SK-N-DZ (cell line): ENCODE data around the gene EML1.

Experiments used
- DNase-seq: peaks from one replicate; pipeline ENCODE4 v3.0.0-alpha.2; 2015; ENCODE audit warnings: low spot score

EML1 gene

DNA sequence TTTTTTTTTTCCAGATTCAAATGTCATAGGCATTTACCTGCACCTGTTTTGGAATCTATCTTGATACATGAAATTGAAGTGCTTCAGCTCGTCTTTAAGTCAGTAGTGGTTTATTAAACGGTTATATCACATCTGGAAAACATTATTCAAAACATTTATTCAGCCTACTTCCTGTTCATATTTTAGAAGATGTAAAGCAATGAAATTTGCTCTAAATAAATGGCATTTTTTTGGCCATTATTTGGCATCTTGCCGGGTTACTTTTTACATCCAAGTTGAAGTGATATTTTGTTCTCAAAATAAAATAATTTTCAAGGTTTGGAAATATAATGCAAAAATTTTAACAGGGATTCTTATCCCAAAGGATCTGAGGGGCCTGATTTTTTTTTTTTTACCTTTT, 103.1 kb downstream of the EML1 start:
- DNase-seq: no peak

DNA sequence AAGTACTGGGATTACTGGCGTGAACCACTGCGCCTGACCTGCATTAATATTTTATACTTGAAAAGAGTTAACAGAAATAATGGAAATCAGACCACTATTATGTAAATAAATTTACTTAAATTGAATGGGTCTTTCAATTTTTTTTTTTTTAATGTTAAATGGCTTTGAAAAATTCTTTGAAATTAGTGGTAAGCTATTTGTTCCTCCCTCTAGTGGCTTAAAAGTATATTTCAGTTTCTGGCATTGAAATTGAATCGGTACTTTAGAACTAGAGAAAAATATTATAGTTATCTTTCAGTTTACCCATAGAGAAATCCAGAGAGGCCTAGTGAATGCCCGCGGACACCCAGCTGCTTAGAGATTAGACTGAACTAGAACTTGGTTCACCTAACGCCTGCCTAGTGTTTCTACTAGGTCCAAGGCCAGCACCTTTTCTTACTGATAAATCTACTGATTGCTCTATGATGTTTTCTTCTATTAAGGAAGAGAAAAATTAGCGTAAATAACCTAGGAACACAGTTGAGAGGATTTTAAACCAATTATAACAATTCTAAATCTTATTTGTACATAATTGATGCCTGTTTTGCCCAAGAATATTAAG, 106.5 kb downstream of the EML1 start:
- DNase-seq: no peak

DNA sequence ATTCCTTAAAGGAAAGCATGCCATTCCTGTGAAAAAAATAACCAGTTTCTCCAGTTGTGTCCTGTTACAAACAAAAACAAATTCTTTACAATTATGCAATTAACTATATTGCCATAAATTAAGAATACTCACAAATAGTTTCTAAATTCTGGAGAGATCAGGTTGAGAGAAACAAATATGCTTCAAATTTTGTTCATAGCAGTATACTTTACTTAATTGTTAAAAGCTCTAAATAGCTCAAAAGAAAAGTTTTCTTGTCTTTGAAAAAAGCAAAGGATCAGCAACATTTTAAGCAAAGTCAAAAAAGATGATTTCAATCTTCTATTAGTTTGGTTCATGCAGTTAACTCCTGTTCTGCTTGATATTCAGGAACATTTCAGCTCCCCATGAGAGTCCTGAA, 109.7 kb downstream of the EML1 start:
- no peak for DNase-seq

- no peak for DNase-seq
Measured at GRCh38 chr14:99904506-99904905, 111.3 kb downstream of the EML1 start.

DNA sequence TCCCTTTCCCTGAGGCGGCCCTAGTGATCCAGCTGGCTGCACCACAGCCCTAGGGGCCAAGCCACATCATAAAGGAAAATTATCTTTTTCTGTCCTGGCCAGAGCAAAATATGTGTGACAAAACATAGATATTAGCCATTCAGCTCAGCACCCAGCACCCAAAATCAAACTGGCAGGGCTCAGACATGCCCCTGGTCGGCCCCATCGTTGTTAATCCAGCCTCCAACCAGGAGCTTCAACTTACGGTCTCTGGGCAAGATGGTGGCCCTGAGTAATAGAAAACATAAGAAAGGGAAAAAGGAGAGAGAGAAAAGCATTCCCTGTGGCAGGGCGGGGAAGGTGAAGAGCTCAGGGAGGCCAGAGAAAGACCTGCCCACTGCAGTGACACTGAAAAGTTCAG, 111.9 kb downstream of the EML1 start:
- no peak for DNase-seq

- no peak for DNase-seq
Measured at GRCh38 chr14:99907761-99908652, 114.8 kb downstream of the EML1 start.

DNA sequence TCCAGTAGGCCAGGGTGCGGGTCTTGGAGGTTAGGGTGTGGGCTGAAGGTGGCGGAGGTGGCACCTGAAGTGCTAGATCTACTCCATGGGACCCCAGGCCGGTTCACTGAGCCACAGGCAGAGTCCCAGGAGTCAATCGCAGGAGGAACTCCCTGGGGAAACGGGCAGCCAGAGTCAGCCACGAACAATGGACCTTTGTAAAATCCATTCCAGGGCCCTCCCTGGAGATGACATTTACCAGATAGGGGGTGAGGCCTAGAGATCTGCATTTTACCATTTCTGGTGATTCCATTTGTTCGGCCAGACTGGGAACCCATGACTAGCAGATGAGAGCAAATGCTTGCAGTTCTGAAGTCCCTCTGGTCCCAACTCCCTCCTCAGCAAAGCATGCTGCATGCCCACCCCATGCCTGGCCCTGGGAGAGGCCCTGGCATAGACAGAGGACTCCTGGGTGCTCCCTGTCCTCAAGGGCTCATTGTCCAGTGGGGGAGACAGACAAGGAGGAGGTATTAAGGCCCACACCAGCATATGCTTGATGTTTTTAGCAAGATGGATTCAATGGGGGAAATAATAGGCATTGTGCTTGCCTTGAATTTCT, 115.5 kb downstream of the EML1 start:
- DNase-seq: no peak

DNA sequence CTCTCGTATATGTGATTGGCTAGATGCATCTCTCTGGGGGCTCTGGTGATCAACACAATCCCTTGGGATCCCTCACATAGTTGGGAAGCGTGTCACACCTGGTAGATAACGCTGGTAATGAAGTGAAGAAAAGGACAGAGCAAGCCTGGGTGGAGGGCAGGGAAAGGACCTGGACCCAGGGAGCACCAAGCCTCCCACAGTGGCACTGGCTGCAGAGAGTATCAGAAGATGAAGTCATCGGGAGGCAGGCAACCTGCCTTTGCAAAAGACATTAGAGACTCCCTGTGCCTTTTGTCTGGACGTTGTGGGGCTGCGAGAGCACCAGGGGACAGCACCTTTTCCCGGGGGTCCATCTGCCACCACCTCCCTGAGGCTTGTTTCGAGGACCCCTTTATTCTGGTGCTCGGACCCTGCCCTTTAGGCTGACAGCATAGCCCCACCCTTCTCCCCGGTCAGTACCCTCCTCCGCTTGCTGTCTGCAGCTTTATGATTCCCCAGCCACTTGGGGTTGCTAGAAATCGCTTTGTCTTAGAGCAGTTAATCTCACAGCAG, 116.4 kb downstream of the EML1 start:
- no peak for DNase-seq

DNA sequence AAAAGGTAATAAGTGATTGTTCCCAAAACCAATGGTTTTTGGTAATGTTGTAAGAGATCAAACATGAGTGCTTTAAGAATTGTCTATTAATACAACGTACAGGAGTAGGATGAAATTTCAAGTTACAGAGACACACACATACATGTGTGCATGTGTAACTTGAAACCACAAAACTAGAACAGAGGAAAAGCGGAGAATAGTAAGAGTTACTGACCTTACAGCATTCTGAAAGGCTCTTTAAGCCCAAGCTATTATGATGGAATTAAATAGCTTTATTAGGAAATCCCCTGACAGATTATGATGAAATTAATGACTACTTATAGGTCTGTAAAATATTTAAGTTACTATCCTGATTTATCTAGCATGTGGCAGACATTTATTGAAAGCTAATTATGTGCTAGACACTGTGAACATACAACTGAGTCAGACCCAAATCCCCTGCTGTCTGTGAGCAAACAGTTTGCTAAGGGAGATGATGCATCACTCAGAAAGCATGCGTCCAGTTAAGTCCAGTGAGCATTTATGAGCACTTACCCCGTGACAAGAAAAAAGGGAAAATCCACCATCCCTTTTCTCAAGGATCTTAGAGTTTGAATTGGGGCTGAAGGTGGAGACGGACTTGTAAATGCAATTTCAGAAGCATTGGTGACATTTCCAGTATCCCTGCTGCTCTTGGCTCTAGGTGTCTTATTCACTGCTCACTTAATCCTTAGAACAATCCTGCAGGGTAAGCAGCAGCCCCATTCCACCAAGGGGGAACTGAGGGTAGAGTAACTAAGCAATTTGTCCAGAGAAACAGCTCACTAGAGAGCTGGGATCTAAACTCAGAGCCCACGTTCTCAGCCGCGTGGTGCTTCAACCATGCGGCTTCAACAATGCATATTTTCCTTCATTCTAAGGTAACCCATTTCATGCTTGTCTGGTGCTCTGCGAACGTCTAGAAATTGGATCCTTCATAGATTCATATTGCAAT, 117.4 kb downstream of the EML1 start:
- DNase-seq: no peak

GRCh38 chr14:99915305-99916090, 122.3 kb downstream of the EML1 start:
- DNase-seq: no peak

- DNase-seq: no peak
Measured at GRCh38 chr14:99916091-99916383, 122.8 kb downstream of the EML1 start.

DNA sequence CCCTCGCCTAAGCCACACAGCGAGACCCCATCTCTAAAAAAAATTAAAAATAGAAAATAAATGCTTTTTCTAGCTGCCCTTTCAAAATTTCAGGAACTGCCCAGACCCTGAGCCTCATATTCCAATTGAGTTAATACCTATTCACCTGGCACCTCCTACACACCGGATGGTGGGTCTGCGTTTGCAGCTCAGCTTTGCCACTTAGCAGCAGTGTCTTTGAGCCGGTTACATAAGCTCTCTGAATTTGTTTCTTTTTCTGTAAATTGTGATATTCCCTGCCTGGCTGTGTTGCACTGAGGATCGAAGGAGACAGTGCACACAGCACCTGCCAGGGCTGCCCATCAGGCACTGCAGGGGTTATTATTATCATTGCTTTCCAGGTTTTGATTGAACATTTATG, 125.6 kb downstream of the EML1 start:
- DNase-seq: no peak

GRCh38 chr14:99921425-99921824, 128.2 kb downstream of the EML1 start:
- no peak for DNase-seq

DNA sequence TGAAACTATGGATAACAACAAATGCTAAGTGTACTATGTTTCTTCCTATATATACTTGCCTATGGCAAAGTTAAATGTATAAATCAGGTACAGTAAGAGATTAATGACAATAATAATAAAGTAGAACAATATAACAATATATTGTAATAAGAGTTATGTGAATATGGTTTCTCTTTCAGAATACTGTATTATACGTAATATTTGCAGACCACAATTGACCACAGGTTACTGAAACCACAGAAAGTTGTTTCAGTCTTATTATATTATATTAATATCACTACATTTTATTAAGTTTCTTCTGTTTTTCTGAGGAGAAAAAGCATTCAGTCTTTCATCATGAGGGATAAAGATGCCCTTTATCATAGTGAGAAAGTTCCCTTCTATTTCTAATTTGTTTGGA, 131.2 kb downstream of the EML1 start:
- DNase-seq: no peak

- no peak for DNase-seq
Measured at GRCh38 chr14:99925471-99925870, 132.3 kb downstream of the EML1 start.

GRCh38 chr14:99928963-99929362, 135.8 kb downstream of the EML1 start:
- peak; percentile 67 for DNase-seq

GRCh38 chr14:99929601-99930000, 136.4 kb downstream of the EML1 start:
- DNase-seq: no peak

DNA sequence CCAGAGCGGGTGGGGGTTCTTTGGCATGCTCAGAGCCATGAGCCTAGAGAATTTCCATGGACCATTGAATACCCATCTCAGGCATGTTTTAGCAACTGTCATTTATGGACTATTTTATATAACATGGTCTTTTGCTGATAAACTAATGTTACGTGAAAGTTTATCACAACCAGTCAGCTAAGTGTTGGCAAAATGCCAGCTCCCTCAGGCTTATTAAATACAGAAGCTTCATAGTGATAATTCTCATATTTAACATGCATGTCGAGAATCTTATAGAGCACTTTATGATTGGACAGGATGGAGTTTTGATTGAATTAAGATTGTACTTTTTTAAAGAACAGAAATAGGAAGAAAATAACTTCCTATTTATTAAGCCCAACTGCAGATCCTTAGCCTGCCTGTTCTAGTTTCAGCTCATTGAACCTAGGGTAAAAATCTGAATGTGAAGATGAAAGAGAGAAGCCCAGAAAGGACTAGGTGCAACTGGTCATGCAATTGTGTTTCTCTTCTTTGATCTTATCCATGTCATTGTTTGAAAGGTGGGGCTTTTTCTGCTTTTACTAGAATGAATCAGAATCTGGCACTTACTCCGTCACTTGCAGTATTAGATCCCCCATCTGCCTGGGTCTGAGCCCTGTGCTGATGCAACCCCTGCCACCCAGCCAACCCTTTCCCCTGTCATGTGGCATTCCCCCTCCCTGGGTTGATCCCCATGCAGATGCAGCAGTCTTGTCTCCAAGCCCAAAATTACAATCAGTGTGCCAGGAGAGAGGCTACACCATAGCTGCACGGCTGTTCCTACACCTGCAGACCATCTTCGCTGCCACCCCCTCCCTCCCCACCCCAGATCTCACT, 137.4 kb downstream of the EML1 start:
- DNase-seq: no peak

- no peak for DNase-seq
Measured at GRCh38 chr14:99931308-99931707, 138.1 kb downstream of the EML1 start.

- DNase-seq: no peak
Measured at GRCh38 chr14:99936056-99936455, 142.8 kb downstream of the EML1 start.
